ENCODE data around the gene STXBP5.
"Not testable (repeated sequence)": the region's sequence is repeated elsewhere in the genome, so short reads cannot be mapped to it uniquely, and the experiment has no call there.

STXBP5 gene

DNA sequence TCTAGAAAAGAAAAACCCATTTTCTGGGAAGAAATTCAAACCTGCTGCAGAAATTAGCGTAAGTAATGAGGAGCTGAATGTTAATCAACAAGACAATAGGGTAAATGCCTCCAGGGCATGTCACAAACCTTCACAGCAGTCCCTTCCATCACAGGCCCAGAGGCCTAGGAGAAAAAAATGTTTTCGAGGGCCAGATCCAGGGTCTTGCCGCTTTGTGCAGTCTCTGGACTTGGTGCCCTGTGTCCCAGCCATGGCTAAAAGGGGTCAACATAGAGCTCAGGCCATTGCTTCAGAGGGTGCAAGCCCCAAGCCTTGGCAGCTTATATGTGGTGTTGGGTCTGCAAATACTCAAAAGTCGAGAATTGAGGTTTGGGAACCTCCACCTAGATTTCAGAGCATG is 99.8 kb downstream of the STXBP5 start:
- no peak for FAIRE-seq

DNA sequence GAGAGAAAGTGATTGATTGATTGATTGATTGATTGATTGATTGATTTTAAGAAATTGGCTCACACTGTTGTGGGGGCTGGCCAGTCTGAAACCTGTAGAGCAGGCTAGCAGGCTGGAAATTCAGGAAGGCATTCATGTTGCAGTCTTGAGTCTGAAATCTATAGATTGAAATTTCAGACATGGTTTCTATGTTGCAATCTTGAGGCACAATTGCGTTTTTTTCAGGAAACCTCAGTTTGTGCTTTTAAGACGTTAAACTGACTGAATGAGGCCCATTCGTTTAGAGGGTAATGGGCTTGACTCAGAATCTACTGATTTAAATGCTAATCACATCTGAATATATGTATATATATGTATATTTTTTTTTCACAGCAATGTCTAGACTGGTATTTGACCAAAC is 106.3 kb downstream of the STXBP5 start:
- FAIRE-seq: no peak

DNA sequence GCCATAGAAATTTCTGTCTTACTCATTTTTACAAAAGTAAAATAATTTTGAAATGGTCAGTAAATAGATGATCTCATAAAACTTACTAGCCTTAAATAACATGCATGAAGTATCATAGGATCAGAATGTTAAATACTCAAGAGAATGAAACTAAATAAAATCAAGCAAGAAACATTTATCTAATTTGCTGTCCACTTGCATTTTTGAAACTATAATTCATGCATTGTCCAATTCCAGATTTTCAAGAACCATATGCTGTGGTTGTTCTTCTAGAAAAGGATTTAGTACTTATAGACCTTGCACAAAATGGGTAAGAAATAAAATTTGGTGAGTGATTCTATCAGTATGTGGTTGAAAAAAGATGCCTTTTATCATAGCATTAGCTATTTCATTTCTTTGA is 107.0 kb downstream of the STXBP5 start:
- FAIRE-seq: no peak

GRCh38 chr6:147321260-147321659 is 117.0 kb downstream of the STXBP5 start:
- FAIRE-seq: no peak

DNA sequence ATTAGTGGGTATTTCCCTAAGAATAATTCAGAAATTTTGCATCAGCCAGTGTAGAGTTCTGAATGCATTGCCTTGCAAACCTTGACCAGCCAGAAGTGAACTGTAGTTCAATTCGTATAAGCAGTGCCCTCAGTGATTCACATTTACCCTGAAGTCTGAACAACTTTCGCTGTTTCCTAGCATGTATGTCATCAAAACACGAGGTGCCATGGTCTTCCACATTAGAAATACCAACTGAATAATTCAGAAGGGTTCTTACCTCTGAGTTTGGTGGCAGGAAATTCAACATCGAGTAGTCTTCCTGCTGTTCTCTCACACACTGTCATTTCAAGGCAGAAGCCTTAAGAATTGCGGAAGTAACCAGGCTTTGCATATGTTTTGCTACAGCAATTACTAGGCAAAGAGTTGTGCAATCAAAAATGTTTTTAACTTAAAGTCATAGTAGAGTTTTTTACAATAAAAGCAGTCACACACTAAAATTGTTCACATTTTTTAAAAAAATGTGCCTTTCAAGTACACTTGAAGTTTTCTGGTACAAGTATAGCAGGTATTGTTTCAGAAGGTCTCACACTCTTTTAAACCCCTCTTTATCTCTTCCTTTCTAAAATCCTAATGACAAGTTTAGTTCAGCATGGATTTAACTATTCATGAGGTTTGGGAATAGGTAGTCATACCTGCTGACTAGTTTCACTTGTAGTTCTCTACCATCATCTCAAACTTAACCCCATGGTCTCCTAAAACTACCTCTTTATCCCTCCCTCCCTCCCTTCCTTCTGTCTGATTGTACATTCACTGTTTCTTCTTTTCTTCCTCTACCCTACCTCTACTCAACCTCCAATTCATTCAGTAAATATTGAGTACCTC is 118.3 kb downstream of the STXBP5 start:
- no peak for FAIRE-seq

- no peak for FAIRE-seq
Measured at GRCh38 chr6:147325557-147325956, 121.3 kb downstream of the STXBP5 start.

- FAIRE-seq: no peak
Measured at GRCh38 chr6:147331401-147331800, 127.2 kb downstream of the STXBP5 start.

DNA sequence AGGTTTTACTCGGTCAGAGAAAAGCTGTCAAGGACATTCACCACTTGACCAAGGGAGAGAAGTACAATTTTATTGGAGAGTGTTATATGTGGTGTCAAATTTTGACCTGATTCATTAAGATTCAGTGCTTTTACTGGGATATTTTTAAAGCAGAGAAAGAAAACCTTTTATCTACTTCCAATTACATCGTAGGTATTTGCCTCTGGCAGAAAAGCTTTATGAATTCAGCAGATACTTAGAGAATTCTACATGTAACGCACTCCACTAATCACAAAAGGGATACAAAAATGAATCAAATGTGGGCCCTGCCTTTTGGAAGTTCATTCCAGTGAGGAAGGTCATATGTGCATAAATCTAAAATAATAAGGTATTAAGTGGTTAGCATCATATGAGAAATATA is 133.7 kb downstream of the STXBP5 start:
- FAIRE-seq: no peak

GRCh38 chr6:147341486-147341885 is 137.3 kb downstream of the STXBP5 start:
- no peak for FAIRE-seq

- FAIRE-seq: no peak
Measured at GRCh38 chr6:147345902-147346301, 141.7 kb downstream of the STXBP5 start.

GRCh38 chr6:147347179-147347881 is 143.1 kb downstream of the STXBP5 start:
- FAIRE-seq: peak; percentile 21

DNA sequence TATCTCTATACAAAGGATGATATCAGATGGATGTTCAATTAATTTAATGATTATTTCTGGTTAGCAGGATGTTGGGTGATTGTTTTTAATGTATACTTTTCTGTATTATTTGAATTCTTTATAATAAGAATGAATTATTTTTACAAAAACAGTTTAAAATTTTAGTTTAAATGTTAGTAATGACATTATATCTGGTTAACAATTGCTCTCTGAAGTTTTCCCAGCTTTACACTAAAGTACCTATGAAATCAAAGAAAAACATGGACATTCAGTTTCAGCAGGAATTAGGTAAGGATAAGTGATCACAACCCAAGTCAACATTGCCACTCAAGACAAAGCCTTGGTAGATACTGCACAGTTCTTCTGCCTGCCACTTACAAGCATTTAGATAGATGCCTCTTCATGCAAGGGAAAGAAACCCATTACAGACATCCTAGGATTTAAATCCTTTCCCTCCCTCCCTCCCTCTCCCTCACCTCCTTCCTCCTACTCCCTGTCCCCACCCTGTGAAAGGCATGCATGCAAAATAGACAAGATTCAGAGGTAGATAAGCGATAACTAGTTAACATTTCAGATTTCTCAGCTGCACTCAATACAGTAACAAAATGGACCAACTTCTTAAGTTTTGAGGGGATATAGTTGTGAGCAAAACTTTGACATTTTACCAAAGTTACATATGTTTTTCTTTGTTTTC is 143.8 kb downstream of the STXBP5 start:
- peak; percentile 40 for FAIRE-seq

DNA sequence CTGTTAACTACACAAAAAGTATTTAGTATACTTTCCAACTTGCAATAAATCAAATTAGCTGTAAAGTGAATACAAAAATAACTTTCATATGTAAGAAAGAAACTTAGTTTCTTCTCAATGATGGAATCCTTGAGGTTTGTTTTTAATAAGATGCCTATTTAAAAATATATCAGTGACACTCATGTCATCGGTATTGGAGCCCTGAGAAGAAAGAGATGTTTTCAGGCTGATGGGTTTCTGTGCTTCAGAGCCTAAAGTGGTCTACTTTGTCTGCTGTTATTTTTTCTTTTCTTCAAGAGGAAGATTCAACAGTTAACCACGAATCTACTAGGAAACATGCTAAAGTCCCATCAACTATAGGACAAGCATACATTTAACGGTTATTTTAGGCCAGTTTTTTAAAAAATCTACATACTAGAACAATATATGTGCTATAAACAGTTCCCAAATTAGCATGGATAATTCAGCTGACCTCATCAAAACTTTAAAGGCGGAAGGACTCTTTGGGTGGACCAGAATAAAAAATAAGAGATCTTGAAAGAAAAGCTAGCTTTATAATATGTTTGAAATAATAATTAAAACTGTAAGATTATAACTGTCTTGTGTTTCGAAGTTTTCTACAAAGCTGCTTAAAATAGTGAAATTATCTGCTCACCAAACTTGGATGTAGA is 157.2 kb downstream of the STXBP5 start:
- no peak for FAIRE-seq

DNA sequence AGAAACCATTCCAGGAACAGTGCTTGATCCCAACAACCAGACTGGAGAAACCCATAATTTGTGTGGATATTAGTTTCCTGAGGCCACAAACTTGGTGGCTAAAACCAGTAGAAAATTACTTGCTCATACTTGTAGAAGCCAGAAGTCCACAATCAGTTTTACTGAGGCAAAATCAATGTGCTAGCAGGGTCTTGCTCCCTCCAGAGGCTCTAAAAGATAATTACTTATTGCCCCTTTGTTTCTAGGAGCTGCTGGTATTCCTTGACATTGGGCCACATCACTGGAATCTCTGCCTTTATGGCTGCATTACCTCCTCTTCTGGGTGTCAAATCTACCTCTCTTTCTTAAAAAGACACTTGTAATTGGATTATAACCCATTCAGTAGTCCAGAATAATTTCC is 162.1 kb downstream of the STXBP5 start:
- no peak for FAIRE-seq

GRCh38 chr6:147371325-147371724 is 167.1 kb downstream of the STXBP5 start:
- FAIRE-seq: no peak

GRCh38 chr6:147372806-147373205 is 168.6 kb downstream of the STXBP5 start:
- FAIRE-seq: no peak

DNA sequence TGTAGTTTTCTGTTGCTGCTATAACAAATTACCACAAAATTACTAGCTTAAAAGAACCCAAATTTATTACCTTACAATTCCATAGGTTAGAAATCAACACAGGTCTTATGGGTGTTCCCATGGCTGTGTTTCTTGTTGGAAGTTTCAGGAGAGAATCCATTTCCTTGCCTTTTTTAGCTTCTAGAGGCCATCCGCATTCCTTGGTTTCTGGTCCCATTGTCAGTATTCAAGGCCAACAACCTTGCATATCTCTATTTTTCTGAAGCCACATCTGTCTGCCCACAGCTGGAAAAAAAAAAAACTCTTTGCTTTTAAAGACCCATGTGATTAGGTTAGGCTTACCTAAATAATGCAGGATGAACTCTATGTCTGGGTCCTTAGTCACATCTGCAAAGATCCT is 174.6 kb downstream of the STXBP5 start:
- no peak for FAIRE-seq

DNA sequence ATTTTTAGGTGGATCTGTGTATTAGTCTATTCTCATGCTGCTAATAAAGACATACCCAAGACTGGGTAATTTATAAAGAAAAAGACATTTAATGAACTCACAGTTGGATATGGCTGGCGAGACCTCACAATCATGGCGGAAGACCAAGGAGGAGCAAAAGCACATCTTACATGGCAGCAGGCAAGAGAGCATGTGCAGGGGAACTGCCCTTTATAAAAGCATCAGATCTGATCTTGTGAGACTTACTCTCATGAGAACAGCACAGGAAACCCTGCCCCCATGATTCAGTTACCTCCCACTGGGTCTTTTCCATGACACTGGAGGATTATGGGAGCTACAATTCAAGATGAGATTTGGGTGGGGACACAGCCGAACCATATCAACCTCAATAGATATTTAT is 176.6 kb downstream of the STXBP5 start:
- not testable (repeated sequence) for FAIRE-seq

DNA sequence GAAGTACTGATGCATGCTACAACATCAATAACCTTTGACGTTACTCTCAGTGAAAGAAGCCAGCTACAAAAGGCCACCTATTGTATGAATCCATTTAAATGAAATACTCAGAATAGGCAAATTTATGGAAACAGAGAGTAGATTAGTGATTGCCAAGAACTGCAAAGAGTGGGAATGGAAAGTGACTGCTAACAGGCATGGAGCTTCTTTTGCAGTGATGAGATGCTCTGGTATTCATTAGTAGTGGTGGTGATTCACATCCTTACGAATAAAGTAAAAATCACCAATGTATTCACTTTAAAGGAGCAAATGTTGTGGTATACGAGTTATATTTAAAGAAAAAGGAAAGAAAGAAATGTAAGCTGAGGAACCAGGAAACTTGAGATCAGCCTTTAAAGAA is 177.5 kb downstream of the STXBP5 start:
- no peak for FAIRE-seq

DNA sequence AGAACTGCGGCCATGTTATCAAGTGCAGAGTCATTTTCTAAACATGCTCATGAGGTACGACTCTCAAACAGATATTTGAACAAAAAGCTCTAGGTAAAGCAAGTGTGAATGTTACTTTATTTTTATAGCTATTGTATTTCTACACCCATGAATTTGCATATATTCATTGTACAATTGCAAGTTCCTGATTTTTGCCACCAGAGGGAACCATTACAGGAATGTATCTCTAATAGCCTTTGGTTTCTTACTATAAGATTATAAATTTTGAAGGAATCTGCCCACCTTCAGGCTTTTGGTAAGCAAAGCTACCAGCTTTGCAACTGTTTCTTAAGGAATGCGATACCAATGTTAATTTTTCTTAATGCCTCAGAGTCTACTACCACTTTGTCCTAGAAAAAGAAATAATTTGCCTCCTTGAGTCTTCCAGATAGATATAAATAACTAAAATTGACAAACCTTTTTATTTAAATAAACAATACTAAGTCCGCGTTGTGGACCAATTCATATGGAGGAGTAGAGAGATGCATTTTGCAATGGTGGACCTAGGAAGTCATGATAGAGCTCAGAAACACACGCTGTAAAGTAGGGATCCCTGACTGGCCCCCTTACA is 178.8 kb downstream of the STXBP5 start:
- FAIRE-seq: no peak

DNA sequence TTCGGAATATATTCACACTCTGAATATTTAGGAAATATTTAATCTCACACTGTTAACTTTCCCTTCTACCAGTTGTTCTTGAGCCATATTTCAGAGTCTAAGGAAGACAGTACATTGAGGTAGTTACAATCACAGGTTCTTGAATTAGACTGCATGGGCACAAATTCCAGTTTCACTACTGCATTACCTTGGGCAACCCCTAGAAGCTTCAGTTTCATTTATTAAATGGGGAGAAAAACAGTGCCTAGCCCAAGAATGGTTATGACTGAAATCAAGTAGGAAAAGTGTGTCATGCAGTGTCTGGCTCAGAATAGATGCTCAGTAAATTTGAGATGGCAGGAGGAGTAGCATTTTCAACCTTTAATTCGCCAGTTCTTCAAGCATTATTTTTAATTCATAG is 179.8 kb downstream of the STXBP5 start:
- FAIRE-seq: no peak
